GM19193 (cell line): ENCODE data around the gene ANTKMT.

Experiments used
- POLR2A ChIP-seq: IDR thresholded peaks from 4 replicates; pipeline ENCODE4 v1.6.1; 2011; ENCODE audit not compliant: insufficient read depth, insufficient read length; ENCODE audit errors: extremely low read depth

ANTKMT gene

GRCh38 chr16:720990-721764 is at the start of gene ANTKMT:
Gene ANTKMT (plus strand): TSS chr16:721146. CDS start chr16:721275, 129 bp downstream.
- TF ChIP-seq POLR2A, result peak; percentile 97

DNA sequence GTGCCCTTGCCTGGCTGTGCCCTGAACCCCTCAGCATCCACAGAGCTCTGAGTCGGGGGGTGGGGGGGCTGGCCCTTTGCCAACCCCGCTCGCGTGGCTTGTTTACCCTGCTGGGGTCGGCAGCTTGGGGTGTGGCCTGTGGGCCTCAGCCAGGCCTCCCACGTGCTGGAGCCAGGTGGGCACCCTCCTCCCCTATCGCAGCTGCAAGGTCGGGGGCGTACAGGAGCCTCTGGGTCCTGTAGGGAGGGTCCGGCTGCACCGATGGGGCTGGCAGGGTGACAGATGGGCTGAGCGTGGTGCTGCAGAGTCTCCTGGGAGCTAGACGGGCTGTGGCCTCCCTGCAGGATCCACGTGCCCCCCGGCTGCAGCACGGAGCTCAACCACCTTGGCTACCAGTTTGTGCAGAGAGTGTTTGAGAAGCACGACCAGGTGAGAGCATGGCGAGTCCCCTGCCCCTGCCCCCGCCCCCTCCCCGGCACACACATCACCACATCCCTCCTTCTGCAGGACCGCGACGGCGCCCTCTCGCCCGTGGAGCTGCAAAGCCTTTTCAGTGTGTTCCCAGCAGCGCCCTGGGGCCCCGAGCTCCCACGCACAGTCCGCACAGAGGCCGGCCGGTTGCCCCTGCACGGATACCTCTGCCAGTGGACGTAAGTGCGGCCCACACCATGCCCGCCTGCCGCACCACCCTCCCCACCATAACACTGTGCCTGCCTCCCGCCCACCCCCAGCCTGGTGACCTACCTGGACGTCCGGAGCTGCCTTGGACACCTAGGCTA is 49.4 kb upstream of the ANTKMT start:
- no peak for TF ChIP-seq POLR2A

DNA sequence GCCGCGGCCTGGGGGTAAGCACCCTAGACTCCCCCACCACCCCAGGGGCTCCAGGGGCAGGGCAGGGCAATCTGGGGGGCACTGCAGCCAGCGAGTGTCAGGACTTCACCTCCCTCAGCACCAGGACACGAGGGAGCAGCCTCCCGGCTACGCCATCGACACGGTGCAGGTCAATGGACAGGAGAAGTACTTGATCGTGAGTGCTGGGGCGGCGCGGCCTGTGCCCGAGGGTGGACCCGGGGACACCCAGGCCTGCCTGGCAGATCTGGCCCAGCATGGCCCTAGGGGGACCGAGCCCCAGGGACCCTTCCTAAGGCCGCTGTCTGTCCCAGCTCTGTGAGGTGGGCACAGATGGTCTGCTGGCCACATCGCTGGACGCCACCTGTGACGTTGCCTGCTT is 48.6 kb upstream of the ANTKMT start:
- TF ChIP-seq POLR2A, result no peak

- no peak for TF ChIP-seq POLR2A
Observed at GRCh38 chr16:672851-673250, 48.1 kb upstream of the ANTKMT start.

GRCh38 chr16:673399-673991 is 47.5 kb upstream of the ANTKMT start:
- no peak for TF ChIP-seq POLR2A

DNA sequence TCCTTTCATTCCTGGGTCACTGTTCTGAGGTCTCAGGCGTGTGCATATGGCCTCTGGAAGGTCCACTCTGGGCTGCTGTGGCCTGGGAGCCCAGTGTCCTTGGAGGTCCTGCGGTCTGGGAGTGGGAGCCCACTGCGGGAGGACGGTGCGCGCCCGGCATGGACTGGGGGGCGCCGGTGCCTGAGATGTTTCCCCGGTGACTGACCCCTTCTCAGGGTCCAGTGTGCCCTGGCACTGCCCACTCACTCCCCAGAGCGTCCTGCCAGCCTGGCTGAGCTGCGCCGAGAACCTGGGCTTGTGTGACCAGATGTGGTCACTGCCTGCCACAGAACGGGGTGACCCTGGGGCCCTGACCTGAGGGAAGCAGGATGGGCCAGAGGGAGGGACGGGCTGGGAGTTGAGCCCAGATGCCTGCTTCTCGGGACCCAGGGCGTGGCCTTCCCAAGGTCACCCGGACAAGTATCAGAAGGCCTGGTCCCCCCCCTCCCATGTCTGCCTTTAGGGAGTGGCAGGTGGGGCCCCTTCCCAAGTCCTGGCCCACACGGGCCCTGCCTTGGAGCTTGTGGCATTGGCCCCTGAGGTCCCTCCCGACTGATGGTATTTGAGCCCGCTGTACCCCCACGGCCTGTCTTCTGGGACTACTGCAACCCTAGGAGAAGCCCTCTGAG is 46.6 kb upstream of the ANTKMT start:
- TF ChIP-seq POLR2A, result no peak

DNA sequence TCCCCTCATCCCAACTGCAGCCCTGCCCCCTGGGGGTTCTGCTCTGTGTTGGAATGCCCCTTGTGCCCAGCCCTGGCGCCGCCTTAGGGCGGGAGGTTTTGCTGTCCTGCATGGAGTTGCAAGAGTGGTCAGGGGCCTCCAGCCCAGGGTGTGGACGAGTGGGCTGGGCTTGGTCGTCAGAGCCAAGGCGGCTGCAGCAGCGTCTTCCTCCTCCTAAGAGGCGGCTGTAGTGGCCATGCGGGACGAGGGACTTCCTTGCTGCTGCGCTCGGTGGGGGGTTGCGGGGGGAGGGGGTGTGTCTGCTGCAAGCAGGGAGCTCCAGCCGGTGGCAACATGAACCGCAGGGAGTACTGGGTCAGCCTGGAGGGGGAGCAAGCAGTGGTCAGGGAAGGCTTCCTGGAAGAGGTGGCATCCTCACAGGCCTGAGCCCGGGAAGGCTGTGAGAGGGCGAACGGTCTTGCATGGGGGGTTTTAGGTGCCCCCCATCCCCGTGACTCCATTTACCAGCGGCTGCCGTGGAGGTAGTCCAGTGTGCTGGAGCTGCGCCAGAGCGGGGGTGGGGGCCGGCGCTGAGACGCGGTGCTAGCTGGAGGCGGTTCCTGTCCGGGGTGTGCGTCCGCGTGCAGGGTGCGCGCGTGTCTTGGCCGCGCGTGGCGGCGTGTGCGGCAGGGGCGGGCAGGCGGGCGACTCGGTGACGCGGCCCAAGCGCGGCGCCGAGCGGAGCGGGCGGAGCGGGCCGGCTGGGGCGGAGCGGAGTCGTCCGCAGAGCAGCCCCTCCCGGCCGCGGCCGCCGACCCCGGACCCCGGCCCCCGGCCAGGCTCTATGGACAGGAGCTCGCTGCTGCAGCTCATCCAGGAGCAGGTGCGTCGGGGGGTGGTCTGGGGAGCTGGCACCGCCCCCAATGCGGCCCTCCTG is 45.7 kb upstream of the ANTKMT start, which contains the start of gene RHBDL1:
Gene RHBDL1 (plus strand): TSS at position 704 of the 916 bp plus-strand sequence. CDS start 120 bp downstream, at position 824.
- no peak for TF ChIP-seq POLR2A

DNA sequence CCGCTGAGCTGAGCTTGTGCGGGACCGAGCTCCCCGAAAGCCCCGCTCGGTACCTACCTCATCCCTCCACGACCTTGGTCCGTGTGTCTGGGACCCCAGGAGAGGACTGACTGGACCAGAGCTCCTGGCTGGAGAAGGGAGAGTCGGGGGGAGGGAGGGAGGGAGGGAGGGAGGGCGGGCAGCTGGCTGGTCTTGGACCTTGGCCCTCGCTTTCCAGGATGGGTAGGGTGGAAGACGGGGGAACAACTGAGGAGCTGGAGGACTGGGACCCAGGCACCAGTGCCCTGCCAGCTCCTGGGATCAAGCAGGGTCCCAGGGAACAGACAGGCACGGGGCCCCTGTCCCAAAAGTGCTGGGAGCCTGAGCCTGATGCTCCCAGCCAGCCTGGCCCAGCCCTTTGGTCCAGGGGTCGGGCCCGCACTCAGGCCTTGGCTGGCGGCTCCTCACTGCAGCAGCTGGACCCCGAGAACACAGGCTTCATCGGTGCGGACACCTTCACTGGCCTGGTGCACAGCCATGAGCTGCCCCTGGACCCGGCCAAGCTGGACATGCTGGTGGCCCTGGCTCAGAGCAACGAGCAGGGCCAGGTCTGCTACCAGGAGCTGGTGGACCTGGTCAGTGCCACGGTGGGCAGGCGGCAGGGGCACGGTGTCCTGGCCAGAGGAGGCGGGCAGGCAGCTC is 44.9 kb upstream of the ANTKMT start:
- no peak for TF ChIP-seq POLR2A

DNA sequence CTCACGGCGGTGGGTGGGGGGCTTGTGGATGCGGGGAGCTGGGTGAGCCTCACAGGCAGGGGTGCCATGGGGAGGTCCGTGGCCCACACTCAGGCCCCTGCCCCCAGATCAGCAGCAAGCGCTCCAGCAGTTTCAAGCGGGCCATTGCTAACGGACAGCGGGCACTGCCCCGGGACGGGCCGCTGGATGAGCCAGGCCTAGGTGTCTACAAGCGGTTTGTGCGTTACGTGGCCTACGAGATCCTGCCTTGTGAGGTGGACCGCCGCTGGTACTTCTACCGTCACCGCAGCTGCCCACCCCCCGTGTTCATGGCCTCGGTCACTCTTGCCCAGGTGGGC is 44.4 kb upstream of the ANTKMT start:
- no peak for TF ChIP-seq POLR2A

DNA sequence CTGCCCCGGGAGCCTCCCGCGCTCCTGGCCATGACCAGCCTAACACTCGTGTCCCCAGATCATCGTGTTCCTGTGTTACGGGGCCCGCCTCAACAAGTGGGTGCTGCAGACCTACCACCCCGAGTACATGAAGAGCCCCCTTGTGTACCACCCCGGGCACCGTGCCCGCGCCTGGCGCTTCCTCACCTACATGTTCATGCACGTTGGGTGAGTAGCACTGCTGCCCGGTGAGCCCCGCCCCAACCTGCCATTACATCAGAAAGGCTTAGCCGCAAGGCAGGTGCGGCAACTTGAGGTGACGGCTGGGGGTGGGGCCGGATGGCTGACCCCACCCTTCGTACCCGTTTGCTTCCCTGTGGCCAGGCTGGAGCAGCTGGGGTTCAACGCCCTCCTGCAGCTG is 44.0 kb upstream of the ANTKMT start:
- TF ChIP-seq POLR2A, result no peak

- TF ChIP-seq POLR2A, result no peak
Observed at GRCh38 chr16:677316-678190, 43.4 kb upstream of the ANTKMT start.

GRCh38 chr16:678209-678857 is 42.6 kb upstream of the ANTKMT start:
- no peak for TF ChIP-seq POLR2A
